Ishikawa (cell line): ENCODE measurements around the gene ADH7.

ENCODE experiments used
- EP300 ChIP-seq: IDR thresholded peaks from 2 replicates; pipeline ENCODE4 v1.6.1; 2012; ENCODE audit warnings: borderline replicate concordance
- MAX ChIP-seq: IDR thresholded peaks from 2 replicates; pipeline ENCODE4 v1.6.1; 2012
- NFIC ChIP-seq: IDR thresholded peaks from 2 replicates; pipeline ENCODE4 v1.6.1; 2012
- RAD21 ChIP-seq: IDR thresholded peaks from 2 replicates; pipeline ENCODE4 v1.6.1; 2012; ENCODE audit warnings: low read depth

DNA sequence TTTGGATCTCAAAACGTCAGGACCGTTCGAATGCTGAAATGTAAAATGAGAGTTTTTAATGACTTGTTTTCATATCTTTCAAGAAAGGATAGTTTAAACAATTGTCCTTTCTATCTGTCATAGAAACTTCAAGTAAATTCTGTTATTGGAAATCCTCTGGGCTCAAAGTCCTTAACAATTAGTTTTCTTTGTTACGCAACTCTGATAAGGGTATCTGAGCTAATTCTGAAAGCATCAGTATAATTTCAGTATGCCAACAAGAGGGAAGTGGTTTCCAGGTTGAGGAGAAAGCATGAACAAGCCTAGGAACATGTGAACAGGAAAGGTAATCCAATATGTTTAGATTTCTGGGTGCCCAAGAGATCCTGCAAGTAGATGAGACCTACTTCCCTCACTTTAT lies 22.0 kb downstream of the ADH7 start:
- TF ChIP-seq RAD21 (no peak), MAX (no peak), NFIC (no peak), EP300 (no peak)
